Measurements from ENCODE around the gene IDH3G.

GRCh38 chrX:153768311-153769157 is 25.6 kb downstream of the IDH3G start:
- TF ChIP-seq, protein P1, sequence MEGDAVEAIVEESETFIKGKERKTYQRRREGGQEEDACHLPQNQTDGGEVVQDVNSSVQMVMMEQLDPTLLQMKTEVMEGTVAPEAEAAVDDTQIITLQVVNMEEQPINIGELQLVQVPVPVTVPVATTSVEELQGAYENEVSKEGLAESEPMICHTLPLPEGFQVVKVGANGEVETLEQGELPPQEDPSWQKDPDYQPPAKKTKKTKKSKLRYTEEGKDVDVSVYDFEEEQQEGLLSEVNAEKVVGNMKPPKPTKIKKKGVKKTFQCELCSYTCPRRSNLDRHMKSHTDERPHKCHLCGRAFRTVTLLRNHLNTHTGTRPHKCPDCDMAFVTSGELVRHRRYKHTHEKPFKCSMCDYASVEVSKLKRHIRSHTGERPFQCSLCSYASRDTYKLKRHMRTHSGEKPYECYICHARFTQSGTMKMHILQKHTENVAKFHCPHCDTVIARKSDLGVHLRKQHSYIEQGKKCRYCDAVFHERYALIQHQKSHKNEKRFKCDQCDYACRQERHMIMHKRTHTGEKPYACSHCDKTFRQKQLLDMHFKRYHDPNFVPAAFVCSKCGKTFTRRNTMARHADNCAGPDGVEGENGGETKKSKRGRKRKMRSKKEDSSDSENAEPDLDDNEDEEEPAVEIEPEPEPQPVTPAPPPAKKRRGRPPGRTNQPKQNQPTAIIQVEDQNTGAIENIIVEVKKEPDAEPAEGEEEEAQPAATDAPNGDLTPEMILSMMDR (IDR thresholded peaks at IDR 0.05): no peak
- TF ChIP-seq POLR2AphosphoS5 (IDR thresholded peaks at IDR 0.05) (no peak), POLR2A (IDR thresholded peaks at IDR 0.05) (no peak)
